Measurements from ENCODE around the gene IPO13.
A peak's percentile ranks its signal among the peaks of the same experiment; 100 is the strongest.

The IPO13 gene

DNA sequence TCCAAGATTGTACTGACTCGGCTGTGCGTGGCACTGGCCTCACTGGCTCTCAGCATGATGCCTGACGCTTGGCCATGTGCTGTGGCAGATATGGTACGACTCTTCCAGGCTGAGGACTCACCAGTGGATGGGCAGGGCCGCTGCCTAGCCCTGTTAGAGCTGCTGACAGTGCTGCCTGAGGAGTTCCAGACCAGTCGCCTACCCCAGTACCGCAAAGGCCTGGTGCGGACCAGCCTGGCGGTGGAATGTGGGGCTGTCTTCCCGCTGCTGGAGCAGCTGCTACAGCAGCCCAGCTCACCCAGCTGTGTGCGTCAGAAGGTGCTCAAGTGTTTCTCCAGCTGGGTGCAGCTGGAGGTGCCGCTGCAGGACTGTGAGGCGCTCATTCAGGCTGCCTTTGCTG is 2.9 kb downstream of the IPO13 start:
- DNase-seq (ENCODE audit: low read depth), result no peak

GRCh38 chr1:43951021-43951985 is 4.6 kb downstream of the IPO13 start:
- DNase-seq (ENCODE audit: low read depth), result no peak

DNA sequence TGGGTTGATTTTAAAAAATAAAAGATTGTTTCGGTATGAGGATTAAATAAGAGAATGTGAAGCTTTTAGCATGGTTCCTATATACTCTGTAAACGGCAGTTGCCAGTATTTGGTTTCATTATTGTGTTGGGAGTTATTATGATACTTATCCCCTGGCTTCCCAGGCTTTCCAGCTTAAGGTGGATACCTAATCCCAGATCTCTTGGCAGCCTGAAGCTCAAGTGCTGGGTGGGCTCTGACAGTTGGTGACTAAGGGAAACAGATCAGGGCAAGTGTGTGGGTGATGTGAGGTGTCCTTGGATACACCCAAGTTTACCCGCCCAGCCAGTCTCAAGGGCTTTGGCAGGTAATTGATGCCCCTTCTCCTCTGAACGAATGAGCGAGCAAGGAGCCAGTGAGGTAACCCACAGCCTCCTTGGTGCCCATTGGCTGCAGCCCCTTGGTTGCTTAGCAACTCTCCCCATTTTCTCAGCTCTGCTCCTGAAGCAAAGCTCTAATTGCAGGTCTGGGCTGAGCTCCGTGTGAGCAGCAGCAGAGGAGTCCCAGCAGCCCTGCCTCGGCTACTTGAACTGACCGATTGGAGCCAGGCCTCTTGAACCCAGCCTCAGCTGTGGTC is 6.1 kb downstream of the IPO13 start:
- DNase-seq (ENCODE audit: low read depth), result no peak

- DNase-seq (ENCODE audit: low read depth), result no peak
These were observed 6.6 kb downstream of the IPO13 start for GRCh38 chr1:43953361-43953760.

- DNase-seq (ENCODE audit: low read depth), result no peak
These were observed 7.3 kb downstream of the IPO13 start for GRCh38 chr1:43954036-43954435.

- no peak for DNase-seq (ENCODE audit: low read depth)
These were observed 9.5 kb downstream of the IPO13 start for GRCh38 chr1:43956234-43956633.

- no peak for DNase-seq (ENCODE audit: low read depth)
These were observed 10.8 kb downstream of the IPO13 start for GRCh38 chr1:43957407-43958040.

- no peak for DNase-seq (ENCODE audit: low read depth)
These were observed 11.9 kb downstream of the IPO13 start for GRCh38 chr1:43958351-43959255.

GRCh38 chr1:43960798-43961197 is 14.0 kb downstream of the IPO13 start:
- no peak for DNase-seq (ENCODE audit: low read depth)

DNA sequence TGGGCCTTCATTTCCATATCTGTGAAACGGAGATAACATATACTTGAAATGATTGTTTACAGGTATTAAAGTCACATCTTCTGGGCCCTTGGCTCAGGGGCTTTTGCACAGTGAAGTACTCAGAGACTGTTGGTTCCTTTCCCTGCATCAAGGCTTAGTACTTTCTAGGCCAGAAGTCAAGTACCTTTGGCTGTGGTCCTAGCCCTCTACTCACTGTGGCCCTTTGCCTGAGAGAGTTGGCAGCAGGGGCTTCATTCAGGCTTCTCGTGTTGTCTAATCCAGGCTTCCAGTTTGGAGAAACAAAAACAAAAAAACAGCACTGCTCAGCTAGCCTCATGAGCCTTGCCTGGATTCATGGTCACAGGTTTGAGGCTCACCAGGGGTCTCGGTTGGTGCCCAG is 14.9 kb downstream of the IPO13 start:
- DNase-seq (ENCODE audit: low read depth), result no peak

DNA sequence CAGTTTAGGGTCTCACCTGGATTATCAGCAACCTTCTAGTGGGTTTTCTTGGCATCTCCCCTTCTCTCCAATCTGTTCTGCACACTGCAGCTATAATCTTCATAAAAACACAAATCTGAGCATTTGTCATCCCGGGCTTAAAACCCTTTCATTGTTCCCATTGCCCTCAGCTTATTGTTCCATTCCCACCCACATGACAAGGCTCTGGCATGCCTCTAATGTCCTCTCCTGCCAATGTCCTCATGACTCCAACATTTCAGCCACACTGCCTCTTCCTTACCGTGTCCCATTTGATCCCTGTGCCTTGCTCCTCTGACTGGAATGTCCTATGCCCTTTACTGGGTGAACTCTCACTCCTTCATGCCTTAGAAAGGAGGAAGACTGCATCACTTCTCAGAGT is 15.6 kb downstream of the IPO13 start:
- DNase-seq (ENCODE audit: low read depth), result no peak

- no peak for DNase-seq (ENCODE audit: low read depth)
These were observed 16.3 kb downstream of the IPO13 start for GRCh38 chr1:43963006-43963405.

DNA sequence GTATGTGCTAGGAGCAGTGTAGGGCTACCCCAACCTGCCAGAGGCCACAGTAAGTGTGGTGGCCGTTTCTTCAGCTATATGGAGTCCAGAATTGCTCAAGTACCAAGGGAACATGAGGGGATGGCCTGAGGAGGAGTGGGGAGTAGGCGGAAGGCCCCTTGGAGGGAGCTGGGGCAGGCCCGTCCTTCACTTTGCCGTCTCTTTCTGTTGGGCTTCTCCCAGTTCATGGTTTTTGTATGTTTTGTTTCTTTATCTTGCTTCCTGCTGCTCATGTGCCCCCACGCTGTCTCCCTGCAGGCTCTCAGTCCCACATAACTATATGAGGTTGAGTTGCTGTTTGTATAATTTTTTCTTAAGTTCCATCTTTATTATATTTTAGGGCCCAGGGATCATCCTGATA is 17.1 kb downstream of the IPO13 start:
- no peak for DNase-seq (ENCODE audit: low read depth)

- no peak for DNase-seq (ENCODE audit: low read depth)
These were observed 18.6 kb downstream of the IPO13 start for GRCh38 chr1:43965316-43965715.

DNA sequence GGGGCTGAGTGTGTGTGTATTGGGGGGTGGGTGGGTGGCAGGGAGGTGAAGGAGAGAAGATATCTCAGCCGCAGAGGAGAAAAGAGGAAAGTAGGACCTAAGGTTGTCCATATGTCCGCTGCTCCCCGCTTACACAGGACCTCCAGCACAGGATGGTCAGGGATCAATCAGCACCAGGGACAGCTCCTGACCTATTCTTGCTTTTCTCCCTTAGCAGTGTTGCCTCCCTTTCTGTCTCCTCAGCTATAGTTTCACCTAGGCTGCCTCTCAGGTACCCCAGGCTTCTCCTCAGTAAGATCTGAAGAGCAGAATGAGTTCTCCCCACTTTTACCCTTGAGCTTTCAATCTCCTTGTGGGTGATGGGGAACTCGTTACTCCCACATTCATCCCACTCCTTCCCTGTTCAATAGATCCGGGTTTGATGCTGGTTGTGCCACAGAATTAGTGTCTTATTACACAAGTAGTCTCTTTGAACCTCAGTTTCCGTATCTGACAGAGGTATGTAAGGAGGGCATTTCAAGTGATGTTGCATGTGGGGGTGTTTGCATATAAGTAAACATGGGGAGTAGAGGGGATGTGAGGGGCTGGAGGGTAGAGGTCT is 21.7 kb downstream of the IPO13 start:
- DNase-seq (ENCODE audit: low read depth), result no peak

DNA sequence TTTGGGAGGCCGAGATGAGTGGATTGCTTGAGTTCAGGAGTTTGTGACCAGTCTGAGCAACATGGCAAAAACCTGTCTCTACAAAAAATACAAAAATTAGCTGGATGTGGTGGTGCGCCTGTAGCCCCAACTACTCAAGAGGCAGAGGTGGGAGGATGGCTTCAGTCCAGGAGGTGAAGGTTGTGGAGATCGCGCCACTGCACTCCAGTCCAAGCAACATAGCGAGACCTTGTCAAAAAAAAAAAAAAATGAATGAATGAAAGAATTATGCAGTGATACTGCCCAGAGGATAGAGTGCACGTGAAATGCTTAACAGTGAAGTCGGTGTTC is 22.6 kb downstream of the IPO13 start:
- DNase-seq (ENCODE audit: low read depth), result no peak

DNA sequence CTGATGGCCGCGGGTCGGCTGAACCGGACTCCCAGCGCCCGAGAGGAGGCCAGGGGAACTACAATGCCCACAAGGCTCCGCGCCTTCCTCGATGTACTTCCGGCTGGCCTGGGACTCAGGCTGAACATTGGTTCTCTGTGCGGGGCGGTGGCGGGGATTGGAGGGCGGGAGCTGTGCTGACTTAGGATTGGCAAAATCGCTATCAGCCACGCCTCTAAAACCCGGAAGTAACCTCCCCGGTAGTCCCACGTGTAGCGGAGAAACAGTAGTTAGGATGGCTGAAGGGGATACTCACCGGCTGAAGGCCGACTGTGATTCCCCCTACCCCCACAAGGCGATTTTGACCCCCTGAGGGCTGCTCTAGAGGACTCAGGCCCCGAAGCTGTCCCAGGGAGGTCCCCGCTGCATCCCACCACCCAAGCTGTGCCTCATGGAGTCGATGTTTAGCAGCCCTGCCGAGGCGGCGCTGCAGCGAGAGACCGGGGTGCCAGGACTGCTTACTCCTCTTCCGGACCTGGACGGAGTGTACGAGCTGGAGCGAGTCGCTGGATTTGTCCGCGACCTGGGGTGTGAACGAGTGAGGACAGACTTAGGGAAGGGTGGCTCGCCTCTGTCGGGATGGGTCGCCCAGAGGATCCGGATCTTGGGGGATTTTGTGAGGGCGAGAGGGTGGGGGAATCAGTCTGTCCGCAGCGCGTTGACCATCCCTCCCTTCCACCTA is 23.2 kb downstream of the IPO13 start, which contains the start of gene DPH2:
Gene DPH2 (plus strand): TSS at position 265 of the 721 bp plus-strand sequence. CDS start 166 bp downstream, at position 431.
- DNase-seq (ENCODE audit: low read depth), result peak; percentile 94

DNA sequence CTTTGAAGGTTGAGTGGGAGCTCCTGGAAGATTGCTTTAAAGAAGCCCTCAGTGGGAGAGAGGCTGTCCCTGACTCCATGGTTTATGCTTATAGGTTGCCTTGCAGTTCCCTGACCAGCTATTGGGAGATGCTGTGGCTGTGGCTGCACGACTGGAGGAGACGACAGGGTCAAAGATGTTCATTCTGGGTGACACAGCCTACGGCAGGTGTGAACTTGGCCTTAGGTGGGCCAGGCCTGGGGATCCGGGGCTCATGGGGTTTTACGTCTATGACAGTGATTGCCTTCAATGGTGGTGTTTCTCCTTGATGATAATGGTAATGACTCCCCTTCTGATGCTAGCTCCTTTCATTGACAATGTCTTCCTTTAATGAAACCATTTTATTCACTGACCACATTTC is 23.8 kb downstream of the IPO13 start:
- DNase-seq (ENCODE audit: low read depth), result no peak

- no peak for DNase-seq (ENCODE audit: low read depth)
These were observed 24.2 kb downstream of the IPO13 start for GRCh38 chr1:43970911-43971310.

DNA sequence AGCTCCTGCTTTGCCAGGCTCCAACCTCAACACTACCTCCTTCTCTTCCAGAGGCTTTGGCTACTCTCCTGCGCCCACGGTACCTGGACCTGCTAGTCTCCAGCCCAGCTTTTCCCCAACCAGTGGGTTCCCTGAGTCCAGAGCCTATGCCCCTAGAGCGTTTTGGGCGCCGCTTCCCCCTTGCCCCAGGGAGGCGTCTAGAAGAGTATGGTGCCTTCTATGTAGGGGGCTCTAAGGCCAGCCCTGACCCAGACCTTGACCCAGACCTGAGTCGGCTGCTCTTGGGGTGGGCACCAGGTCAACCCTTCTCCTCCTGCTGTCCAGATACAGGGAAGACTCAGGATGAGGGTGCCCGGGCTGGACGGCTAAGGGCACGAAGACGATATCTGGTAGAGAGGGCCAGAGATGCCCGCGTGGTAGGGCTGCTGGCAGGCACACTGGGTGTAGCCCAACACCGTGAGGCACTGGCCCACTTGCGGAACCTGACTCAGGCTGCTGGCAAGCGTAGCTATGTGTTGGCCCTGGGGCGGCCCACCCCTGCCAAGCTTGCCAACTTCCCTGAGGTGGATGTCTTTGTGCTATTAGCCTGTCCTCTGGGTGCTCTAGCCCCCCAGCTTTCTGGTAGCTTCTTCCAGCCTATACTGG is 24.7 kb downstream of the IPO13 start:
- no peak for DNase-seq (ENCODE audit: low read depth)

All from T-helper 22 cell (primary cell).